ENCODE data around the gene SMARCA2. TPM values are rescaled to one million over a fixed set of nuclear protein-coding genes. Genes with fewer than 3 reads are reported as not detected.

The SMARCA2 gene
- total RNA-seq, 1 donor from 2014 or later, result 19.7 TPM

GRCh38 chr9:2213830-2214468 lies 198.8 kb downstream of the SMARCA2 start:
- H3K4me3 ChIP-seq (ENCODE audit: low read depth, low read length), result no peak overlapping the region
- DNase-seq (ENCODE audit: low read depth), result no peak
- no peak for TF ChIP-seq CTCF (IDR thresholded peaks at IDR 0.05; ENCODE audit: insufficient read depth, low read length, severe bottlenecking)
- H3K36me3 ChIP-seq (ENCODE audit: control insufficient read depth, insufficient read depth, low read length), result no peaks in the 10 kb centered on the region
- no peaks in the 10 kb centered on the region for H3K27me3 ChIP-seq (ENCODE audit: control insufficient read depth, insufficient read depth, low read length)
- FAIRE-seq, result no peak

- H3K27me3 ChIP-seq (ENCODE audit: control insufficient read depth, insufficient read depth, low read length), result no peaks in the 10 kb centered on the region
- no peak for TF ChIP-seq CTCF (IDR thresholded peaks at IDR 0.05; ENCODE audit: insufficient read depth, low read length, severe bottlenecking)
- DNase-seq (ENCODE audit: low read depth) (no peak), FAIRE-seq (peak; percentile 52)
- no peak overlapping the region for H3K4me3 ChIP-seq (ENCODE audit: low read depth, low read length)
- no peaks in the 10 kb centered on the region for H3K36me3 ChIP-seq (ENCODE audit: control insufficient read depth, insufficient read depth, low read length)
Measured at GRCh38 chr9:2214707-2215106, 199.6 kb downstream of the SMARCA2 start.

GRCh38 chr9:2215921-2216441 lies 200.8 kb downstream of the SMARCA2 start:
- Histone ChIP-seq H3K36me3 (ENCODE audit: control insufficient read depth, insufficient read depth, low read length) (no peaks in the 10 kb centered on the region), H3K4me3 (ENCODE audit: low read depth, low read length) (no peak overlapping the region), H3K27me3 (ENCODE audit: control insufficient read depth, insufficient read depth, low read length) (no peaks in the 10 kb centered on the region)
- TF ChIP-seq CTCF (IDR thresholded peaks at IDR 0.05; ENCODE audit: insufficient read depth, low read length, severe bottlenecking), result no peak
- FAIRE-seq, result no peak
- DNase-seq (ENCODE audit: low read depth), result no peak

- FAIRE-seq (no peak), DNase-seq (ENCODE audit: low read depth) (peak; percentile 48)
- H3K4me3 ChIP-seq (ENCODE audit: low read depth, low read length), result no peak overlapping the region
- no peaks in the 10 kb centered on the region for H3K27me3 ChIP-seq (ENCODE audit: control insufficient read depth, insufficient read depth, low read length)
- TF ChIP-seq CTCF (IDR thresholded peaks at IDR 0.05; ENCODE audit: insufficient read depth, low read length, severe bottlenecking), result no peak
- H3K36me3 ChIP-seq (ENCODE audit: control insufficient read depth, insufficient read depth, low read length), result no peaks in the 10 kb centered on the region
Measured at GRCh38 chr9:2216591-2216990, 201.4 kb downstream of the SMARCA2 start.

- no peak overlapping the region for H3K4me3 ChIP-seq (ENCODE audit: low read depth, low read length)
- H3K27me3 ChIP-seq (ENCODE audit: control insufficient read depth, insufficient read depth, low read length), result no peaks in the 10 kb centered on the region
- no peaks in the 10 kb centered on the region for H3K36me3 ChIP-seq (ENCODE audit: control insufficient read depth, insufficient read depth, low read length)
- no peak for TF ChIP-seq CTCF (IDR thresholded peaks at IDR 0.05; ENCODE audit: insufficient read depth, low read length, severe bottlenecking)
- FAIRE-seq (no peak), DNase-seq (ENCODE audit: low read depth) (no peak)
Measured at GRCh38 chr9:2217540-2217939, 202.4 kb downstream of the SMARCA2 start.

GRCh38 chr9:2220036-2220435 lies 204.9 kb downstream of the SMARCA2 start:
- FAIRE-seq (no peak), DNase-seq (ENCODE audit: low read depth) (no peak)
- Histone ChIP-seq H3K36me3 (ENCODE audit: control insufficient read depth, insufficient read depth, low read length) (no peaks in the 10 kb centered on the region), H3K27me3 (ENCODE audit: control insufficient read depth, insufficient read depth, low read length) (no peaks in the 10 kb centered on the region), H3K4me3 (ENCODE audit: low read depth, low read length) (no peak overlapping the region)
- TF ChIP-seq CTCF (IDR thresholded peaks at IDR 0.05; ENCODE audit: insufficient read depth, low read length, severe bottlenecking), result no peak
